LNCAP (cell line): ENCODE results near the gene SFT2D3.

Source experiments
- TF ChIP-seq, protein P1 (sequence below): fragments of 450-650 bp; IDR thresholded peaks from 2 replicates; pipeline ENCODE4 v1.5.1; 2017; ENCODE audit warnings: mild to moderate bottlenecking

Gene SFT2D3

DNA sequence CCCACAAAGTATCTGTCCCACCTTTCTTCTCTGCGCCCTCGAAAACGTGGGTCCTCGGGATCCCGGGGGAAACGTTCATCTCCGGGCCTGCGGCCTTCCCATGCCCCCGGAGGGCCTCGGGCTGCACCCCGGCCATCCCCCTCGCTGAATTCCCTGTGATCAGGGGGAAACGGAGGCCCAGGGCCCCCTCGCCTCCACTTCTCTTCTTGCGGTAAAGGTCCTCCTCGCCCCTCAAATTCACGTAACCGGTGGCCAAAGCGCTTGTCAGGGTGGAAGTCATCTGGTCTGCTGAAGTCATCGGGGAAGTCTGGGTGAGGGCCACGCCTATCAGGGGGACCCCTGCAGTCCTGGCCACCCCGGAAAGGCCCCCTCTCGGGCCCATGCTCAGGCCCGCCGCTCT, 12.3 kb downstream of the SFT2D3 start:
- TF ChIP-seq, protein P1, sequence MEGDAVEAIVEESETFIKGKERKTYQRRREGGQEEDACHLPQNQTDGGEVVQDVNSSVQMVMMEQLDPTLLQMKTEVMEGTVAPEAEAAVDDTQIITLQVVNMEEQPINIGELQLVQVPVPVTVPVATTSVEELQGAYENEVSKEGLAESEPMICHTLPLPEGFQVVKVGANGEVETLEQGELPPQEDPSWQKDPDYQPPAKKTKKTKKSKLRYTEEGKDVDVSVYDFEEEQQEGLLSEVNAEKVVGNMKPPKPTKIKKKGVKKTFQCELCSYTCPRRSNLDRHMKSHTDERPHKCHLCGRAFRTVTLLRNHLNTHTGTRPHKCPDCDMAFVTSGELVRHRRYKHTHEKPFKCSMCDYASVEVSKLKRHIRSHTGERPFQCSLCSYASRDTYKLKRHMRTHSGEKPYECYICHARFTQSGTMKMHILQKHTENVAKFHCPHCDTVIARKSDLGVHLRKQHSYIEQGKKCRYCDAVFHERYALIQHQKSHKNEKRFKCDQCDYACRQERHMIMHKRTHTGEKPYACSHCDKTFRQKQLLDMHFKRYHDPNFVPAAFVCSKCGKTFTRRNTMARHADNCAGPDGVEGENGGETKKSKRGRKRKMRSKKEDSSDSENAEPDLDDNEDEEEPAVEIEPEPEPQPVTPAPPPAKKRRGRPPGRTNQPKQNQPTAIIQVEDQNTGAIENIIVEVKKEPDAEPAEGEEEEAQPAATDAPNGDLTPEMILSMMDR, result no peak

DNA sequence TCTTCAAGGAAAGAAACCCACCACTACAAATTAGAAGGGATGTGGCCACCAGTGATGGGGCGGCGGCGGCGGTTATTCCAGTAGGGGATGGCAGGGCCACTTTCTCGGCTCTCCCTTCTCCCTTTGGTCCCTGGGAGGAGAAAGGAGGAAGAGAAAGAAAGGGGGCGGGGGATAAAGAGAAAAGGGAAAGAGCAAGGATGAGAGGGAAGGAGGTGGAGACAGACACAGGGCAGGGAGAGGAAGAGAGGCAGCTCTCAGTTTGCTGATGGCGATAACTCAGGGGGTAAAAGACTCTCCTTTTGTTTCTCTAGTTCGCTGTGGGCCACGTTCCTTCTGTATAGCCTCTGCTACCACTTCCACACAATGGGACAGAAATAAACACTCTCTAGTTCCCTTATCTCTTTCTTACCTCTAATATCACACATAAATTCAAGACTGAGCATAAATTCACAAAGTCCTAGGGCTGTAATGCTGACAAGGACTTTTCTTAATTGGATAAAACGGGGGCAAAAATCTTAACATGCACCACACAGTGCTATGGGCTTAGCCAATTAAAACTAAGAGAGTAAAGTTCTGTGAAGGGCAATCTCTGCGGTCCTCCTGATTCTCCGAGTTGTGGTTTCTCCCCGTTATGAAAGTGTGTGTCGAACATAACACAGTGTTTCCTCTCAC, 14.6 kb downstream of the SFT2D3 start:
- TF ChIP-seq, protein P1, result no peak

DNA sequence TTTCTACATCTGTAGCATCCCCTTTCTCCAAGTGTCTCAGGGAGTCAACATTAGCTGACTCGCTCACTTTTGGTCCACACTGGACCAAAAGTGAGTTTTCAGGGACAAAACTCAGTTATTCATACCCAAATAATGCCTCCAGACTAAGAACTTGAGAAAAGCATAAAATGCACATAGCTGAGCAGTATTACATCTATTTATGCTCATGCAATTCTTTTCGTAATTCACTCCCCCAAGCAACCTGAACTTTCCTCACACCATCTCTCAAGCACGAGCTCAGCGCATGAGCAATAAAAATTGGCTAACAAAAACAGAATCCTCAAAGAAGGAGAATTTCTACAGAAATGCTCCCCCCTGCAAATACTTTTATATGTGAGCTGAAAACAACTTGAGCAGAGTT, 17.0 kb downstream of the SFT2D3 start:
- TF ChIP-seq, protein P1, result no peak

DNA sequence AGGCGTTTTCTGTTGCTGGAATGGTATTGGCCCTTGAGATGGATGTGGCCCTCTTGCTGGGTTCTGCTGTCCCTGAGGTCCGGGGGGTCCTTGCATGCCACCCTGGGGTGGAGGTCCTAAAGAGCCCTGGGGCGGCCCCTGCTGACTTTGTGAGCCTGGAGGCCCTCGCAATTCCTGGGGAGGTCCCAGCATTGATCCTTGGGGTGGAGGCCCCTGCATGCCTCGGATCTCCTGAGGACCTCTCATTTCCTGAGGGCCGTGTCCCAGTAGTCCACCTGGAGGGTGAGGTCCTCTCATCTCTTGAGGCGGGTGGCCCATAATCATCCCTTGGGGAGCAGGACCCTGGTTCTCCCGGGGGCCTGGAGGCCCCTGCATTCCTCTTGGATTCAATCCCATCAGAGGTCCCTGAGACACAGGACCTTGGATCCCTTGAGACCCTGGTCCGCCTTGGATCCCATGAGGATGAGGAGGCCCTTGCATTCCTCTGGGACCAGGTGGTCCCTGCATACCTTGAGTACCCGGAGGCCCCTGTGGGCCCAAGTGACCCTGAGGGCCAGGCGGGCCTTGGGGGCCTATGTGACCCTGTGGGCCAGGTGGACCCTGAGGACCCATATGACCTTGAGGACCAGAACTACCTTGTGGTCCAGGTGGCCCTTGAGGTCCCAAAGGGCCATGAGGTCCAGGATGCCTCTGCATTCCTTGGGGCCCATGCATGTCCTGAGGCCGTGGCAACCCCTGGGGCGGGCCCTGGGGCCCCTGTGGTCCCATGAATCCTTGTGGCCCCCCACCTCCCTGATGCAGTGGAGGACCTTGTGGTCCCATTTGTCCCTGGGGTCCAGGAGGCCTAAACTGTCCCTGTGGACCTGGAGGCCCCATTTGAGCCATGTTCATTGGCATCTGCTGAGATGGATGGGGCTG, 18.3 kb downstream of the SFT2D3 start:
- TF ChIP-seq, protein P1, result no peak

DNA sequence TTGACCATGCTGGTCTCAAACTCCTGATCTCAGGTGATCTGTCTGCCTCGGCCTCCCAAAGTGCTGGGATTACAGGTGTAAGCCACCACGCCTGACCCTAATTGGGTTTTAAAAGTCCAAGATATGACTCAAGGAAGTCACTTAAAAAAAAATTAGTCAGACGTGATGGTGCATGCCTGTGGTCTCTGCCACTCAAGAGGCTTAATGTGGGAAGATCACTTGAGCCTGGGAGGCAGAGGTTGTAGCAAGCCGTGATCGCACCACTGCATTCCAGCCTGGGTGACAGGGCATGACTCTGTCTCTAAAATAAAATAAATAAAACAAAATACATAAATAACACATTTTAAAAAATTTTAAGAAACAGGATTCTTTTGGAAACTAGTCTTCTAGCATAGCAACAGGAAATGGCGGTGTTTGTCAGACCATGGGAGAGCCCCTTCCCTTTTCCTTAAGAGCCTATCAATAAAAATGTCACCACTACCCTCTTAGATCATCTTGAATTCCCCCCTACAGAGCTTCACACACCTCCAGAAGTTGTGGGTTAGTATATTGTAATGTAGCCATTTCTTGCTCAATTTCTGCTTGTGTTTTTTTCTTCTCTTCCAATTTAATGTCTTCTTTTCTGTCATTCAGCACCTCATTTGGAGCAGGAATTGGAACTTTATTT, 20.1 kb downstream of the SFT2D3 start:
- TF ChIP-seq, protein P1, result no peak

DNA sequence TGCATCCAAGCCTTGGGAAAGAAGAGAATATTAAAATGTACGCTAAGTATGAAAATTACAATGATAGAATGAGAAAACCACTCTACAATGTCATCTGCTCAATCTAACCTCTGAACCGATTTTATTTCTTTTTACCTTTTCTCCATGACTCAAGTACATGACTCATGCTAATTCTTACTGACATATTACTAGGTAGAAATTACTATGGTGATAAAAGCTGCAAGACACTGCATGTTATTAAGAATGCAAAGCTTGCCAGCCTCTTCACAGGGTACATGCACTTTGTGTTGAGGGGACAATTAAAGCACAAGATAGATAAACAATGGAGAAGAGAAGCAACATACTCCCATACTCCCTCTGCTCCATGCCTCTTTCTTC, 20.7 kb downstream of the SFT2D3 start:
- TF ChIP-seq, protein P1, result no peak

DNA sequence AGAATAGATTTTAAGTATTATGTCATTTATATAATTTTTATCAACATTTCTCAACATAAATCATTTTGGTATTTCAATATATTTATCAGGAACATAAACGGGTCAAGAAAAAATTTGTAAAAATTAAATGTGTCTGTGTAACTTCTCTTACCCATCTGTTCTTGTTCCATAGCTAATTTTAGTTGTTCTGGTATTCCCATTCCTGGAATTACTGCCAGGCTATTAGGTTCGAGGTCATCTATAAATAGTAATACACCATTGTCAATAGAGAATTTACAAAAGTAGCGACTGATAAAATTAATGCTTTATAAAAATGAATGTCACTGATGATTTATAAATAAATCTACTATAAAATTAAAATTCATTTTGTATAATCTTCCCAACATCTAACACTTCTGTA, 21.5 kb downstream of the SFT2D3 start:
- TF ChIP-seq, protein P1, result no peak
